Lower lobe of right lung (tissue), 2 donors: ENCODE data around the gene ST6GALNAC3. TPM values are rescaled to one million over a fixed set of nuclear protein-coding genes. Genes with fewer than 3 reads are reported as not detected.

Experiments
- ATAC-seq, 2 donors: fragments of 200-7000 bp; cut with Tn5 transposase; one replicate each; pipeline ENCODE4 v1.9.1; 2020 to 2022; ENCODE audit warnings: mild to moderate bottlenecking in 2 of 2, moderate library complexity in 2 of 2
- DNase-seq: peaks from one replicate; pipeline ENCODE4 v3.0.0-alpha.2; 2020
- H3K27ac ChIP-seq: fragments of 200-600 bp; one replicate; pipeline ENCODE4 v1.8.0; 2022
- H3K27me3 ChIP-seq: fragments of 200-600 bp; one replicate; pipeline ENCODE4 v1.8.0; 2022; ENCODE audit warnings: low read depth
- H3K36me3 ChIP-seq: fragments of 200-600 bp; one replicate; pipeline ENCODE4 v1.8.0; 2022; ENCODE audit warnings: mild to moderate bottlenecking
- H3K4me1 ChIP-seq: fragments of 200-600 bp; one replicate; pipeline ENCODE4 v1.8.0; 2022
- H3K4me3 ChIP-seq: fragments of 200-600 bp; one replicate; pipeline ENCODE4 v1.8.0; 2022; ENCODE audit warnings: mild to moderate bottlenecking
- H3K9me3 ChIP-seq: fragments of 200-600 bp; one replicate; pipeline ENCODE4 v1.8.0; 2022
- intact Hi-C: fragments of 100-400 bp; cut with DNase I; formaldehyde crosslinking; loops from one replicate; pipeline ENCODE4 v1.11.0; 2022
- total RNA-seq: library from RNA; stranded (reverse); fragmentation: NEBNext Ultra II Directional; extraction: Animal tissue kit (Norgen Biotek cat#: 25700); gene quantifications from one replicate; pipeline ENCODE4 v1.2.1, GENCODE V29; 2021
- TF ChIP-seq, protein P1 (sequence below): fragments of 200-600 bp; IDR thresholded peaks from one replicate; pipeline ENCODE4 v1.8.0; 2022; ENCODE audit warnings: antibody characterized with exemption, mild to moderate bottlenecking
- donor health status: DM: no; HTN: yes; CAD: no; lungs with severe emphysema.

ST6GALNAC3 gene
- total RNA-seq, 1 donor from 2014 or later, result 8.8 TPM

DNA sequence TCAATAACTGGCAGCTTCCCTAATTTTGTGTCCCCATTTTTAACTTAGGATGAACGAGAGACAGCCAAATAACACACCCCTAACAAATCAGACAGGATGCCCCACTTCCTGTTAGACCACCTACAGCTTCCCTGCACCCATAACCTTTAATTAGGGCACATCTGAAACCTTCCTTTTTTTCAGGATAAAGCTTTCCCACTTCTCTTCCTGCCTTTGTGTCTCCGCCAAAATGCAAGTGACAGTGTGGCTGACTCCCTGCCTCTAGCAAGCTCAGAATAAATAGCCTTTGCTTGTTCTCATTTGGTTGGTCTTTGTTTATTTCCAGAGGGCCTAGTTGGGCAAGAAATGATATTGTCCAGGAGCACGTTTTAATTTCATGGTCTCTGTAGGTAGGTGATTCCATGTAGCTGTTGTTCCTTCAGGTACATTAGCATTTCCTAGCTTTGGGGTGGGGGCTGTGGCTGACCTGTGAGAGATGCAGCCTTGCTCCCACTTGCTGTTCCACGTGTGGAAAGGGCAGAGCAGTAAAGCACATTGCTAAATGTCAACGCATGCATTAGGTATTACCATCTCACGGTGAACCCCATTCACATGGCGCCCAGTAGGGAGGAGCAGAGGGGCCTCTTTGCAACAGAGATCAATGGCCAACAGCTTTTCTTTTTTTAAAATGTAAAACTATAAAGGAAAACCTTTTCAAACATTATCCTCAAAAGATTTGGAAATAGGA lies 154.9 kb downstream of the ST6GALNAC3 start:
- Histone ChIP-seq H3K27me3 (no peaks in the 10 kb centered on the region), H3K36me3 (no peaks in the 10 kb centered on the region), H3K4me1 (no peaks in the 10 kb centered on the region), H3K27ac (no peak overlapping the region), H3K4me3 (no peak overlapping the region), H3K9me3 (no peaks in the 10 kb centered on the region)
- no peak for ATAC-seq
- TF ChIP-seq, protein P1, sequence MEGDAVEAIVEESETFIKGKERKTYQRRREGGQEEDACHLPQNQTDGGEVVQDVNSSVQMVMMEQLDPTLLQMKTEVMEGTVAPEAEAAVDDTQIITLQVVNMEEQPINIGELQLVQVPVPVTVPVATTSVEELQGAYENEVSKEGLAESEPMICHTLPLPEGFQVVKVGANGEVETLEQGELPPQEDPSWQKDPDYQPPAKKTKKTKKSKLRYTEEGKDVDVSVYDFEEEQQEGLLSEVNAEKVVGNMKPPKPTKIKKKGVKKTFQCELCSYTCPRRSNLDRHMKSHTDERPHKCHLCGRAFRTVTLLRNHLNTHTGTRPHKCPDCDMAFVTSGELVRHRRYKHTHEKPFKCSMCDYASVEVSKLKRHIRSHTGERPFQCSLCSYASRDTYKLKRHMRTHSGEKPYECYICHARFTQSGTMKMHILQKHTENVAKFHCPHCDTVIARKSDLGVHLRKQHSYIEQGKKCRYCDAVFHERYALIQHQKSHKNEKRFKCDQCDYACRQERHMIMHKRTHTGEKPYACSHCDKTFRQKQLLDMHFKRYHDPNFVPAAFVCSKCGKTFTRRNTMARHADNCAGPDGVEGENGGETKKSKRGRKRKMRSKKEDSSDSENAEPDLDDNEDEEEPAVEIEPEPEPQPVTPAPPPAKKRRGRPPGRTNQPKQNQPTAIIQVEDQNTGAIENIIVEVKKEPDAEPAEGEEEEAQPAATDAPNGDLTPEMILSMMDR, result no peak
- intact Hi-C loops, result no loop called here
- no peak for DNase-seq

- H3K36me3 ChIP-seq, result no peaks in the 10 kb centered on the region
- TF ChIP-seq, protein P1, result no peak
- intact Hi-C loops, result no loop called here
- ATAC-seq (no peak), DNase-seq (no peak)
- H3K4me1 ChIP-seq, result no peaks in the 10 kb centered on the region
- H3K27me3 ChIP-seq, result no peaks in the 10 kb centered on the region
- H3K27ac ChIP-seq, result no peak overlapping the region
- no peaks in the 10 kb centered on the region for H3K9me3 ChIP-seq
- no peak overlapping the region for H3K4me3 ChIP-seq
These were observed 156.3 kb downstream of the ST6GALNAC3 start for GRCh38 chr1:76230842-76231281.

DNA sequence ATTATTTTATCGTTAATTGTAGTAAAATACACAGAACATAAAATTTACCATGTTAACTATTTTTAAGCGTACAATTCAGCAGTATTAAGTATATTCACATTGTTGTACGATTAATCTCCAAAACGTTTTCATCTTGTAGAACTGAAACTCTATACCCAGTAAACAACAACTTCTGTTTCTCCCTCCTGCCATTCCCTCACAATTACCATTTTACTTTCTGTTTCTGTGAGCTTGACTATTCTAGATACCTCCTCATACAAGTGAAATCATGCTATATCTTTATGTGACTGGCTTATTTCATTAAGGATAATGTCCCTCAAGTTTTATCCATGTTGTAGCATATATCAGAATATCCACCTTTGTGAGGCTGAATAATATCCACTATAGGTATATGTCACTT lies 156.8 kb downstream of the ST6GALNAC3 start:
- no peaks in the 10 kb centered on the region for H3K4me1 ChIP-seq
- ATAC-seq (no peak), DNase-seq (no peak)
- no peak overlapping the region for H3K4me3 ChIP-seq
- no peaks in the 10 kb centered on the region for H3K27me3 ChIP-seq
- intact Hi-C loops, result no loop called here
- TF ChIP-seq, protein P1, result no peak
- no peak overlapping the region for H3K27ac ChIP-seq
- H3K9me3 ChIP-seq, result no peaks in the 10 kb centered on the region
- H3K36me3 ChIP-seq, result no peaks in the 10 kb centered on the region

- H3K4me3 ChIP-seq, result no peak overlapping the region
- no peaks in the 10 kb centered on the region for H3K4me1 ChIP-seq
- H3K36me3 ChIP-seq, result no peaks in the 10 kb centered on the region
- intact Hi-C loops, result no loop called here
- DNase-seq (no peak), ATAC-seq (no peak)
- H3K9me3 ChIP-seq, result no peaks in the 10 kb centered on the region
- H3K27ac ChIP-seq, result no peak overlapping the region
- H3K27me3 ChIP-seq, result no peaks in the 10 kb centered on the region
- TF ChIP-seq, protein P1, result no peak
These were observed 158.1 kb downstream of the ST6GALNAC3 start for GRCh38 chr1:76232666-76233065.

DNA sequence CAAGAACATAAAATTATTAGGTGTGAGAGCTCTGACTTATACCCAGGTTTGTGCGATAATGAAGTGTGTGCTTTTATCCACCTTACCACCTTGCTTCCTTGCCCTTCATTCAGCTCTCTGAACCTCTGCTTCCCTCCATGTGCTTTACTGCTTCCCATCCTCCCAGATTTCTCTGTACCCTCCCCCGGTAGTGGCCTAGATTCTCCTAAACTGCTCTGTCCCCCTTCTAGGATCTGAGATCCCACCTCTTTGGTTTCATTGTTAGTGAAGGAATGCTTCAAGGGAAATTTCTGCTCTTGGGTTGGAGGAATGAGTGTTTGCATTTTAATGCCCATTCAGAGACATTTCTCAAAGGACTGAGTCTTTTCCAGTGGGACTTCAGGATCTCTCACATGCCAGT lies 159.5 kb downstream of the ST6GALNAC3 start:
- H3K36me3 ChIP-seq, result no peaks in the 10 kb centered on the region
- ATAC-seq, result no peak
- DNase-seq, result no peak
- H3K27ac ChIP-seq, result no peak overlapping the region
- intact Hi-C loops, result no loop called here
- TF ChIP-seq, protein P1, result no peak
- no peaks in the 10 kb centered on the region for H3K27me3 ChIP-seq
- H3K9me3 ChIP-seq, result no peaks in the 10 kb centered on the region
- H3K4me3 ChIP-seq, result no peak overlapping the region
- H3K4me1 ChIP-seq, result no peaks in the 10 kb centered on the region
